ENCODE data around the gene CSPG4.

DNA sequence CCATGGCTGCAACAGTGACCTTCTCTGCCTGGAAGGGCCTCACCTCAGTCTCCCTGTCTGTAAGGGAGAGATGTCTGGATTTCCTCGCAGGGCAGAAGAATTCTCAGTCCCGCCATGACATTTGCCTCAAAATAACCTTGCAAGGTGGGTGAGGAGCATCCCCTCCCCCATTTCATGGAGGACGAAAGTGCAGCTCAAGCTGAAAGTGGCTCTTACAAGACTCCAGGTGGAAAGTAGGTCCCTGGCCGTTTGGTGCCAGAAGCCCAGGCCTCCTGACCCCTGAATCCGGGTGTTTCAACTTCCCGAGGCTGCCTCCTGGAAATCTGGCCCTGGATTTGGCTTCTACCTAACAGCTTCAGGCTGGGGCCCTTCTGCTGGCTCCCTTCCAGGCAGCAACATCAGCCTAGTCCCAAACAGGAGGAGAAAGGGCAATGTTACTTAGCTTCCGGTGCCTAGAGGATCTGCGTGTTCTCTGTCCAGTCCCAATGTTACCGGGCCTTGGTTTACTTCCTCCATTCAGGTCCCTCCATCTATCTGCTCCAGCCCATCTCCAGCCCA lies 769 bp upstream of the CSPG4 start:
- TF ChIP-seq, protein P1, sequence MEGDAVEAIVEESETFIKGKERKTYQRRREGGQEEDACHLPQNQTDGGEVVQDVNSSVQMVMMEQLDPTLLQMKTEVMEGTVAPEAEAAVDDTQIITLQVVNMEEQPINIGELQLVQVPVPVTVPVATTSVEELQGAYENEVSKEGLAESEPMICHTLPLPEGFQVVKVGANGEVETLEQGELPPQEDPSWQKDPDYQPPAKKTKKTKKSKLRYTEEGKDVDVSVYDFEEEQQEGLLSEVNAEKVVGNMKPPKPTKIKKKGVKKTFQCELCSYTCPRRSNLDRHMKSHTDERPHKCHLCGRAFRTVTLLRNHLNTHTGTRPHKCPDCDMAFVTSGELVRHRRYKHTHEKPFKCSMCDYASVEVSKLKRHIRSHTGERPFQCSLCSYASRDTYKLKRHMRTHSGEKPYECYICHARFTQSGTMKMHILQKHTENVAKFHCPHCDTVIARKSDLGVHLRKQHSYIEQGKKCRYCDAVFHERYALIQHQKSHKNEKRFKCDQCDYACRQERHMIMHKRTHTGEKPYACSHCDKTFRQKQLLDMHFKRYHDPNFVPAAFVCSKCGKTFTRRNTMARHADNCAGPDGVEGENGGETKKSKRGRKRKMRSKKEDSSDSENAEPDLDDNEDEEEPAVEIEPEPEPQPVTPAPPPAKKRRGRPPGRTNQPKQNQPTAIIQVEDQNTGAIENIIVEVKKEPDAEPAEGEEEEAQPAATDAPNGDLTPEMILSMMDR (IDR thresholded peaks at IDR 0.05), result no peak
- TF ChIP-seq POLR2A (IDR thresholded peaks at IDR 0.05), result no peak
